WTC11 (cell line): ENCODE results near the gene RAB3IL1. TPM values are rescaled to one million over a fixed set of nuclear protein-coding genes. Genes with fewer than 3 reads are reported as not detected.

Source experiments
- ATAC-seq: fragments of 200-7000 bp; cut with Tn5 transposase; 2 replicates; pipeline ENCODE4 v1.10.0; 2021; ENCODE audit warnings: mild to moderate bottlenecking, moderate library complexity
- CTCF ChIA-PET: fragments of 300-600 bp; sonication (Branson Sonifier 250); formaldehyde crosslinking; loops from one replicate; lab custom pipeline; 2021; ENCODE audit warnings: antibody characterized with exemption; lab: Charles Lee
- POLR2A ChIA-PET: fragments of 350-600 bp; sonication (Branson Sonifier 250); formaldehyde crosslinking; loops from one replicate; lab custom pipeline; 2021; ENCODE audit warnings: antibody characterized with exemption; lab: Charles Lee
- DNase-seq: peaks from one replicate; pipeline ENCODE4 v3.0.0; 2021; ENCODE audit warnings: low spot score
- H3K27ac Mint-ChIP-seq: 2 replicates; pipeline ENCODE4 v1.8.0; 2021; ENCODE audit warnings: mixed read lengths
- H3K27me3 Mint-ChIP-seq: 2 replicates; pipeline ENCODE4 v1.8.0; 2021; ENCODE audit warnings: low read depth, mild to moderate bottlenecking, moderate library complexity, mixed read lengths
- H3K36me3 Mint-ChIP-seq: 2 replicates; pipeline ENCODE4 v1.8.0; 2021; ENCODE audit warnings: mixed read lengths
- H3K4me1 Mint-ChIP-seq: 2 replicates; pipeline ENCODE4 v1.8.0; 2022; ENCODE audit warnings: mixed read lengths
- H3K4me3 Mint-ChIP-seq: 2 replicates; pipeline ENCODE4 v1.8.0; 2021; ENCODE audit warnings: mild to moderate bottlenecking, moderate library complexity, mixed read lengths
- H3K9me3 Mint-ChIP-seq: 2 replicates; pipeline ENCODE4 v1.8.0; 2021; ENCODE audit warnings: mixed read lengths
- ELF4 ChIP-seq: sonication (generic); formaldehyde crosslinking; IDR thresholded peaks from 2 replicates; pipeline ENCODE4 v1.8.1; 2022; ENCODE audit warnings: low read depth, mild to moderate bottlenecking, moderate library complexity, missing genetic modification reagents
- EMX1 ChIP-seq: fragments of 250-450 bp; sonication (Bioruptor Pico); IDR thresholded peaks from 2 replicates; pipeline ENCODE4 v1.8.0; 2021; ENCODE audit warnings: mild to moderate bottlenecking
- ETV6 ChIP-seq: sonication (generic); formaldehyde crosslinking; IDR thresholded peaks from 2 replicates; pipeline ENCODE4 v1.8.1; 2022; ENCODE audit warnings: mild to moderate bottlenecking, missing genetic modification reagents
- FOXJ3 ChIP-seq: sonication (generic); formaldehyde crosslinking; IDR thresholded peaks from 2 replicates; pipeline ENCODE4 v1.9.0; 2021; ENCODE audit warnings: missing genetic modification reagents, mild to moderate bottlenecking, borderline replicate concordance
- FOXP1 ChIP-seq: sonication (generic); formaldehyde crosslinking; IDR thresholded peaks from 2 replicates; pipeline ENCODE4 v1.8.0; 2022; ENCODE audit warnings: missing genetic modification reagents, mild to moderate bottlenecking, moderate library complexity, borderline replicate concordance
- GTF2I ChIP-seq: fragments of 250-450 bp; sonication (Bioruptor Pico); conservative IDR thresholded peaks from 2 replicates; pipeline ENCODE4 v1.4.0; 2021; ENCODE audit warnings: mild to moderate bottlenecking
- IRF2 ChIP-seq: sonication (generic); formaldehyde crosslinking; IDR thresholded peaks from 2 replicates; pipeline ENCODE4 v1.8.0; 2022; ENCODE audit warnings: low read depth, missing genetic modification reagents, borderline replicate concordance
- KAT7 ChIP-seq: sonication (generic); formaldehyde crosslinking; IDR thresholded peaks from 2 replicates; pipeline ENCODE4 v1.8.1; 2023; ENCODE audit warnings: missing genetic modification reagents, mild to moderate bottlenecking, borderline replicate concordance
- MYBL2 ChIP-seq: sonication (generic); formaldehyde crosslinking; IDR thresholded peaks from 2 replicates; pipeline ENCODE4 v1.8.1; 2023; ENCODE audit warnings: mild to moderate bottlenecking, moderate library complexity, missing genetic modification reagents
- PRRX2 ChIP-seq: fragments of 250-450 bp; sonication (Bioruptor Pico); IDR thresholded peaks from 2 replicates; pipeline ENCODE4 v1.8.0; 2021; ENCODE audit warnings: mild to moderate bottlenecking
- RORB ChIP-seq: fragments of 250-450 bp; sonication (Bioruptor Pico); IDR thresholded peaks from 2 replicates; pipeline ENCODE4 v1.9.0; 2021; ENCODE audit warnings: mild to moderate bottlenecking
- SOX15 ChIP-seq: fragments of 250-450 bp; sonication (Bioruptor Pico); IDR thresholded peaks from 2 replicates; pipeline ENCODE4 v1.9.0; 2021; ENCODE audit warnings: mild to moderate bottlenecking
- SP1 ChIP-seq: sonication (generic); formaldehyde crosslinking; conservative IDR thresholded peaks from 2 replicates; pipeline ENCODE4 v1.8.1; 2022; ENCODE audit warnings: missing genetic modification reagents
- TCF7 ChIP-seq: sonication (generic); formaldehyde crosslinking; IDR thresholded peaks from 2 replicates; pipeline ENCODE4 v1.8.0; 2022; ENCODE audit warnings: mild to moderate bottlenecking, low read depth, missing genetic modification reagents, moderate library complexity
- total RNA-seq: library from RNA; stranded (reverse); gene quantifications from 3 replicates; pipeline ENCODE4 v1.2.3, GENCODE V29; 2021
- TF ChIP-seq, protein P1 (sequence below): sonication (generic); formaldehyde crosslinking; IDR thresholded peaks from 2 replicates; pipeline ENCODE4 v1.8.0; 2023; ENCODE audit warnings: missing genetic modification reagents
- TF ChIP-seq, protein P2 (sequence below): fragments of 250-450 bp; sonication (Bioruptor Pico); IDR thresholded peaks from 2 replicates; pipeline ENCODE4 v1.9.0; 2021; ENCODE audit warnings: mild to moderate bottlenecking, borderline replicate concordance
- TF ChIP-seq, protein P3 (sequence below): sonication (generic); formaldehyde crosslinking; IDR thresholded peaks from 2 replicates; pipeline ENCODE4 v1.8.0; 2022; ENCODE audit warnings: mild to moderate bottlenecking, missing genetic modification reagents
- TF ChIP-seq, protein P4 (sequence below): sonication (generic); formaldehyde crosslinking; IDR thresholded peaks from 2 replicates; pipeline ENCODE4 v1.8.0; 2022; ENCODE audit warnings: mild to moderate bottlenecking, missing genetic modification reagents
- TF ChIP-seq, protein P5 (sequence below): fragments of 250-450 bp; sonication (Bioruptor Pico); IDR thresholded peaks from 2 replicates; pipeline ENCODE4 v1.9.0; 2021; ENCODE audit warnings: mild to moderate bottlenecking
- TF ChIP-seq, protein P6 (sequence below): sonication (generic); formaldehyde crosslinking; IDR thresholded peaks from 2 replicates; pipeline ENCODE4 v1.8.1; 2023; ENCODE audit warnings: mild to moderate bottlenecking, missing genetic modification reagents, borderline replicate concordance
- TF ChIP-seq, protein P7 (sequence below): sonication (generic); formaldehyde crosslinking; IDR thresholded peaks from 2 replicates; pipeline ENCODE4 v1.8.1; 2023; ENCODE audit warnings: mild to moderate bottlenecking, missing genetic modification reagents

Gene RAB3IL1
- total RNA-seq, 1 experiment from 2014 or later, result 7.2 TPM

DNA sequence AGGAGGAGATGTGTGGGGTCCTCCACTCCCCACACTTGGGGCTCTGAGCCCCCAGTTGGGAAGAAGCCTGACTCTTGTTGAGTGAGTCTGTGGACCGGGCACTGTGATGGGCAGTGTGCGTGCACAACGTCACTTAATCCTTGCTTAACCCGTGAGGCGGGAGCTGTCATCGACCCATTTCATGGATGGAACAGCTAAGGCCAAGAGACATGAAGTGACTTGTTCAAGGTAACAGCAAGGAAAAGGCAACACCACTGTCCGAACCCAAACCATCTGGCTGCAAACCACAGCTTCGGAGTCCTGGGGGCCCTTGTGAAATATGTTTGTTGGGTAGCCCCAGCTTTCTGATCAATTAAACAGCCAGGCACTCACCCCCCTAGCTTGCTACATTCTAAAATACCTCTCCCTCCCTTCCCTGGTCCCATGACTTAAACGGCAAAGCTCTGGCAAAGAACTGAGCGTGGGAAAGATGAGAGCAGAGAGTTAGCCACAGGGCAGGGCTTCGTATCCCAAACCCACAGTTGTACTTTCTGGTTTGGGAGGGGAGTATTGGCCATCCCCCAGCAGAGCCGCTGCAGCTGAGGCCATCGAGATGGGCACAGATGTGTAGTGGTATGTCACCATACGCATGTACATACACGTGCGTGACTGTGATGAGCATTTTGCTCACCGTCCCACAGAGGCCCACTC, 63.0 kb downstream of the RAB3IL1 start:
- Mint-ChIP-seq H3K27me3 (no peaks in the 10 kb centered on the region), H3K4me3 (no peak overlapping the region), H3K36me3 (peaks cover 64% of the 10 kb centered on the region), H3K27ac (no peak overlapping the region), H3K4me1 (no peaks in the 10 kb centered on the region), H3K9me3 (no peaks in the 10 kb centered on the region)
- TF ChIP-seq ETV6, result no peak
- TF ChIP-seq ELF4, result no peak
- TF ChIP-seq MYBL2 (CRISPR knock-in tag), result no peak
- no peak for TF ChIP-seq PRRX2
- TF ChIP-seq, protein P1, sequence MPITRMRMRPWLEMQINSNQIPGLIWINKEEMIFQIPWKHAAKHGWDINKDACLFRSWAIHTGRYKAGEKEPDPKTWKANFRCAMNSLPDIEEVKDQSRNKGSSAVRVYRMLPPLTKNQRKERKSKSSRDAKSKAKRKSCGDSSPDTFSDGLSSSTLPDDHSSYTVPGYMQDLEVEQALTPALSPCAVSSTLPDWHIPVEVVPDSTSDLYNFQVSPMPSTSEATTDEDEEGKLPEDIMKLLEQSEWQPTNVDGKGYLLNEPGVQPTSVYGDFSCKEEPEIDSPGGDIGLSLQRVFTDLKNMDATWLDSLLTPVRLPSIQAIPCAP (CRISPR knock-in tag), result no peak
- no peak for TF ChIP-seq RORB (CRISPR knock-in tag)
- no peak for TF ChIP-seq SOX15 (CRISPR knock-in tag)
- no peak for TF ChIP-seq SP1 (CRISPR knock-in tag)
- TF ChIP-seq, protein P2, sequence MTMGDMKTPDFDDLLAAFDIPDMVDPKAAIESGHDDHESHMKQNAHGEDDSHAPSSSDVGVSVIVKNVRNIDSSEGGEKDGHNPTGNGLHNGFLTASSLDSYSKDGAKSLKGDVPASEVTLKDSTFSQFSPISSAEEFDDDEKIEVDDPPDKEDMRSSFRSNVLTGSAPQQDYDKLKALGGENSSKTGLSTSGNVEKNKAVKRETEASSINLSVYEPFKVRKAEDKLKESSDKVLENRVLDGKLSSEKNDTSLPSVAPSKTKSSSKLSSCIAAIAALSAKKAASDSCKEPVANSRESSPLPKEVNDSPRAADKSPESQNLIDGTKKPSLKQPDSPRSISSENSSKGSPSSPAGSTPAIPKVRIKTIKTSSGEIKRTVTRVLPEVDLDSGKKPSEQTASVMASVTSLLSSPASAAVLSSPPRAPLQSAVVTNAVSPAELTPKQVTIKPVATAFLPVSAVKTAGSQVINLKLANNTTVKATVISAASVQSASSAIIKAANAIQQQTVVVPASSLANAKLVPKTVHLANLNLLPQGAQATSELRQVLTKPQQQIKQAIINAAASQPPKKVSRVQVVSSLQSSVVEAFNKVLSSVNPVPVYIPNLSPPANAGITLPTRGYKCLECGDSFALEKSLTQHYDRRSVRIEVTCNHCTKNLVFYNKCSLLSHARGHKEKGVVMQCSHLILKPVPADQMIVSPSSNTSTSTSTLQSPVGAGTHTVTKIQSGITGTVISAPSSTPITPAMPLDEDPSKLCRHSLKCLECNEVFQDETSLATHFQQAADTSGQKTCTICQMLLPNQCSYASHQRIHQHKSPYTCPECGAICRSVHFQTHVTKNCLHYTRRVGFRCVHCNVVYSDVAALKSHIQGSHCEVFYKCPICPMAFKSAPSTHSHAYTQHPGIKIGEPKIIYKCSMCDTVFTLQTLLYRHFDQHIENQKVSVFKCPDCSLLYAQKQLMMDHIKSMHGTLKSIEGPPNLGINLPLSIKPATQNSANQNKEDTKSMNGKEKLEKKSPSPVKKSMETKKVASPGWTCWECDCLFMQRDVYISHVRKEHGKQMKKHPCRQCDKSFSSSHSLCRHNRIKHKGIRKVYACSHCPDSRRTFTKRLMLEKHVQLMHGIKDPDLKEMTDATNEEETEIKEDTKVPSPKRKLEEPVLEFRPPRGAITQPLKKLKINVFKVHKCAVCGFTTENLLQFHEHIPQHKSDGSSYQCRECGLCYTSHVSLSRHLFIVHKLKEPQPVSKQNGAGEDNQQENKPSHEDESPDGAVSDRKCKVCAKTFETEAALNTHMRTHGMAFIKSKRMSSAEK (CRISPR knock-in tag), result no peak
- CTCF ChIA-PET, result interaction anchor here (1.5 kb wide), 1 partner anchor 66 kb away, joined by 3 read pairs; no protein-coding TSS in a partner anchor
- DNase-seq (no peak), ATAC-seq (no peak)
- POLR2A ChIA-PET, result no interaction called here

DNA sequence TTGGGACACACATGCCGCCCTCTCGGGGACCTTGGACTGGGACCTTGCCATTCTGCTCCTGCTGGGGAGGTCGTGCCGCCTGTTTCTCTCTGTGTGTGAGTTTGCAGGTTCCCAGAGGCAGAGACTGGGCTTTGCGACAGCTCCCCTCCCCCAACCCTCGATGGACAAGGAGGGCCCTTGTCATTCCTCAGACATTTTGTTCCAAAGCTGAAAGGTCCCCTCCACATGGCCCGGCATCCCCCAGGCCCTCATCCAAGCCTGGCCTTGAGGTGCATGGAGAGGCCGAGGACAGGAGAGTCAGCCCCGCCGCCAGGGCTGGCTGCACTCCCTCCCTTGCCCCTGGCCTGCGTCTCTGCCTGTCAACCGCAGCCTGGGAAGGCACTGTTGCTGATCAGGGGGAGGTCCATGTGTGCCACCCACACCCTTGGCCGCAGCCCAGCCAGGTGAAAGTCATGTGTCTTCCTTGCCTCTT, 63.6 kb downstream of the RAB3IL1 start:
- no peaks in the 10 kb centered on the region for H3K27me3 Mint-ChIP-seq
- H3K36me3 Mint-ChIP-seq, result peaks cover 64% of the 10 kb centered on the region
- no peaks in the 10 kb centered on the region for H3K9me3 Mint-ChIP-seq
- DNase-seq, result no peak
- H3K4me1 Mint-ChIP-seq, result no peaks in the 10 kb centered on the region
- ATAC-seq, result no peak
- no peak overlapping the region for H3K4me3 Mint-ChIP-seq
- POLR2A ChIA-PET, result interaction anchor here (0.7 kb wide), 1 partner anchor 172 kb away, joined by 4 read pairs; no protein-coding TSS in a partner anchor
- CTCF ChIA-PET, result interaction anchor here (0.6 to 1.5 kb wide), 2 partner anchors 9 to 65 kb away, joined by 3 read pairs; no protein-coding TSS in a partner anchor
- H3K27ac Mint-ChIP-seq, result no peak overlapping the region
- TF ChIP-seq TCF7 (CRISPR knock-in tag) (no peak), EMX1 (CRISPR knock-in tag) (no peak), FOXP1 (no peak), GTF2I (CRISPR knock-in tag) (no peak), IRF2 (CRISPR knock-in tag) (no peak), FOXJ3 (no peak), ETV6 (no peak), KAT7 (CRISPR knock-in tag) (no peak)
- TF ChIP-seq, protein P3, sequence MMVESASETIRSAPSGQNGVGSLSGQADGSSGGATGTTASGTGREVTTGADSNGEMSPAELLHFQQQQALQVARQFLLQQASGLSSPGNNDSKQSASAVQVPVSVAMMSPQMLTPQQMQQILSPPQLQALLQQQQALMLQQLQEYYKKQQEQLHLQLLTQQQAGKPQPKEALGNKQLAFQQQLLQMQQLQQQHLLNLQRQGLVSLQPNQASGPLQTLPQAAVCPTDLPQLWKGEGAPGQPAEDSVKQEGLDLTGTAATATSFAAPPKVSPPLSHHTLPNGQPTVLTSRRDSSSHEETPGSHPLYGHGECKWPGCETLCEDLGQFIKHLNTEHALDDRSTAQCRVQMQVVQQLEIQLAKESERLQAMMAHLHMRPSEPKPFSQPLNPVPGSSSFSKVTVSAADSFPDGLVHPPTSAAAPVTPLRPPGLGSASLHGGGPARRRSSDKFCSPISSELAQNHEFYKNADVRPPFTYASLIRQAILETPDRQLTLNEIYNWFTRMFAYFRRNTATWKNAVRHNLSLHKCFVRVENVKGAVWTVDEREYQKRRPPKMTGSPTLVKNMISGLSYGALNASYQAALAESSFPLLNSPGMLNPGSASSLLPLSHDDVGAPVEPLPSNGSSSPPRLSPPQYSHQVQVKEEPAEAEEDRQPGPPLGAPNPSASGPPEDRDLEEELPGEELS (CRISPR knock-in tag), result no peak
- TF ChIP-seq, protein P4, sequence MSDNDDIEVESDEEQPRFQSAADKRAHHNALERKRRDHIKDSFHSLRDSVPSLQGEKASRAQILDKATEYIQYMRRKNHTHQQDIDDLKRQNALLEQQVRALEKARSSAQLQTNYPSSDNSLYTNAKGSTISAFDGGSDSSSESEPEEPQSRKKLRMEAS (CRISPR knock-in tag), result no peak
- TF ChIP-seq, protein P5, sequence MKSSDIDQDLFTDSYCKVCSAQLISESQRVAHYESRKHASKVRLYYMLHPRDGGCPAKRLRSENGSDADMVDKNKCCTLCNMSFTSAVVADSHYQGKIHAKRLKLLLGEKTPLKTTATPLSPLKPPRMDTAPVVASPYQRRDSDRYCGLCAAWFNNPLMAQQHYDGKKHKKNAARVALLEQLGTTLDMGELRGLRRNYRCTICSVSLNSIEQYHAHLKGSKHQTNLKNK (CRISPR knock-in tag), result no peak
- TF ChIP-seq, protein P6, sequence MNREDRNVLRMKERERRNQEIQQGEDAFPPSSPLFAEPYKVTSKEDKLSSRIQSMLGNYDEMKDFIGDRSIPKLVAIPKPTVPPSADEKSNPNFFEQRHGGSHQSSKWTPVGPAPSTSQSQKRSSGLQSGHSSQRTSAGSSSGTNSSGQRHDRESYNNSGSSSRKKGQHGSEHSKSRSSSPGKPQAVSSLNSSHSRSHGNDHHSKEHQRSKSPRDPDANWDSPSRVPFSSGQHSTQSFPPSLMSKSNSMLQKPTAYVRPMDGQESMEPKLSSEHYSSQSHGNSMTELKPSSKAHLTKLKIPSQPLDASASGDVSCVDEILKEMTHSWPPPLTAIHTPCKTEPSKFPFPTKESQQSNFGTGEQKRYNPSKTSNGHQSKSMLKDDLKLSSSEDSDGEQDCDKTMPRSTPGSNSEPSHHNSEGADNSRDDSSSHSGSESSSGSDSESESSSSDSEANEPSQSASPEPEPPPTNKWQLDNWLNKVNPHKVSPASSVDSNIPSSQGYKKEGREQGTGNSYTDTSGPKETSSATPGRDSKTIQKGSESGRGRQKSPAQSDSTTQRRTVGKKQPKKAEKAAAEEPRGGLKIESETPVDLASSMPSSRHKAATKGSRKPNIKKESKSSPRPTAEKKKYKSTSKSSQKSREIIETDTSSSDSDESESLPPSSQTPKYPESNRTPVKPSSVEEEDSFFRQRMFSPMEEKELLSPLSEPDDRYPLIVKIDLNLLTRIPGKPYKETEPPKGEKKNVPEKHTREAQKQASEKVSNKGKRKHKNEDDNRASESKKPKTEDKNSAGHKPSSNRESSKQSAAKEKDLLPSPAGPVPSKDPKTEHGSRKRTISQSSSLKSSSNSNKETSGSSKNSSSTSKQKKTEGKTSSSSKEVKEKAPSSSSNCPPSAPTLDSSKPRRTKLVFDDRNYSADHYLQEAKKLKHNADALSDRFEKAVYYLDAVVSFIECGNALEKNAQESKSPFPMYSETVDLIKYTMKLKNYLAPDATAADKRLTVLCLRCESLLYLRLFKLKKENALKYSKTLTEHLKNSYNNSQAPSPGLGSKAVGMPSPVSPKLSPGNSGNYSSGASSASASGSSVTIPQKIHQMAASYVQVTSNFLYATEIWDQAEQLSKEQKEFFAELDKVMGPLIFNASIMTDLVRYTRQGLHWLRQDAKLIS (CRISPR knock-in tag), result no peak
- TF ChIP-seq, protein P7, sequence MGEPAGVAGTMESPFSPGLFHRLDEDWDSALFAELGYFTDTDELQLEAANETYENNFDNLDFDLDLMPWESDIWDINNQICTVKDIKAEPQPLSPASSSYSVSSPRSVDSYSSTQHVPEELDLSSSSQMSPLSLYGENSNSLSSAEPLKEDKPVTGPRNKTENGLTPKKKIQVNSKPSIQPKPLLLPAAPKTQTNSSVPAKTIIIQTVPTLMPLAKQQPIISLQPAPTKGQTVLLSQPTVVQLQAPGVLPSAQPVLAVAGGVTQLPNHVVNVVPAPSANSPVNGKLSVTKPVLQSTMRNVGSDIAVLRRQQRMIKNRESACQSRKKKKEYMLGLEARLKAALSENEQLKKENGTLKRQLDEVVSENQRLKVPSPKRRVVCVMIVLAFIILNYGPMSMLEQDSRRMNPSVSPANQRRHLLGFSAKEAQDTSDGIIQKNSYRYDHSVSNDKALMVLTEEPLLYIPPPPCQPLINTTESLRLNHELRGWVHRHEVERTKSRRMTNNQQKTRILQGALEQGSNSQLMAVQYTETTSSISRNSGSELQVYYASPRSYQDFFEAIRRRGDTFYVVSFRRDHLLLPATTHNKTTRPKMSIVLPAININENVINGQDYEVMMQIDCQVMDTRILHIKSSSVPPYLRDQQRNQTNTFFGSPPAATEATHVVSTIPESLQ, result no peak
